Measurements from ENCODE around the gene CD24. TPM values are rescaled to one million over a fixed set of nuclear protein-coding genes. Genes with fewer than 3 reads are reported as not detected.
A peak's percentile ranks its signal among the peaks of the same experiment; 100 is the strongest.
"Not testable (repeated sequence)": the region's sequence is repeated elsewhere in the genome, so short reads cannot be mapped to it uniquely, and the experiment has no call there.

The CD24 gene
- 100 to 1,000 TPM in 1 of 4 donors, 10 to 100 TPM in 1, 1 to 10 TPM in 2; 5.1 to 235 (median 9.4) TPM for total RNA-seq

GRCh38 chr6:106974336-106974998 lies at the start of gene CD24:
Gene CD24 (minus strand): TSS chr6:106974729. CDS start chr6:106974646, 83 bp downstream.
- Histone ChIP-seq H3K9me3 (no peaks in the 10 kb centered on the region), H3K4me3 (peak within 1 kb of the TSS; percentile 49 to 59), H3K27me3 (peaks cover 0 to 3% of the 10 kb centered on the region in 2 donors), H3K36me3 (no peaks in the 10 kb centered on the region), H3K27ac (peak within 1 kb of the TSS in 1 of 2 donors; percentile 52), H3K4me1 (no peaks in the 10 kb centered on the region)
- intact Hi-C loops (cut with DNase I; ENCODE audit: low total_unique reads), result no loop called here
- no peak for DNase-seq
- TF ChIP-seq, protein P1, sequence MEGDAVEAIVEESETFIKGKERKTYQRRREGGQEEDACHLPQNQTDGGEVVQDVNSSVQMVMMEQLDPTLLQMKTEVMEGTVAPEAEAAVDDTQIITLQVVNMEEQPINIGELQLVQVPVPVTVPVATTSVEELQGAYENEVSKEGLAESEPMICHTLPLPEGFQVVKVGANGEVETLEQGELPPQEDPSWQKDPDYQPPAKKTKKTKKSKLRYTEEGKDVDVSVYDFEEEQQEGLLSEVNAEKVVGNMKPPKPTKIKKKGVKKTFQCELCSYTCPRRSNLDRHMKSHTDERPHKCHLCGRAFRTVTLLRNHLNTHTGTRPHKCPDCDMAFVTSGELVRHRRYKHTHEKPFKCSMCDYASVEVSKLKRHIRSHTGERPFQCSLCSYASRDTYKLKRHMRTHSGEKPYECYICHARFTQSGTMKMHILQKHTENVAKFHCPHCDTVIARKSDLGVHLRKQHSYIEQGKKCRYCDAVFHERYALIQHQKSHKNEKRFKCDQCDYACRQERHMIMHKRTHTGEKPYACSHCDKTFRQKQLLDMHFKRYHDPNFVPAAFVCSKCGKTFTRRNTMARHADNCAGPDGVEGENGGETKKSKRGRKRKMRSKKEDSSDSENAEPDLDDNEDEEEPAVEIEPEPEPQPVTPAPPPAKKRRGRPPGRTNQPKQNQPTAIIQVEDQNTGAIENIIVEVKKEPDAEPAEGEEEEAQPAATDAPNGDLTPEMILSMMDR (IDR thresholded peaks at IDR 0.05), result no peak
- TF ChIP-seq POLR2A (IDR thresholded peaks at IDR 0.05), result peak in 1 of 2 donors; percentile 31

DNA sequence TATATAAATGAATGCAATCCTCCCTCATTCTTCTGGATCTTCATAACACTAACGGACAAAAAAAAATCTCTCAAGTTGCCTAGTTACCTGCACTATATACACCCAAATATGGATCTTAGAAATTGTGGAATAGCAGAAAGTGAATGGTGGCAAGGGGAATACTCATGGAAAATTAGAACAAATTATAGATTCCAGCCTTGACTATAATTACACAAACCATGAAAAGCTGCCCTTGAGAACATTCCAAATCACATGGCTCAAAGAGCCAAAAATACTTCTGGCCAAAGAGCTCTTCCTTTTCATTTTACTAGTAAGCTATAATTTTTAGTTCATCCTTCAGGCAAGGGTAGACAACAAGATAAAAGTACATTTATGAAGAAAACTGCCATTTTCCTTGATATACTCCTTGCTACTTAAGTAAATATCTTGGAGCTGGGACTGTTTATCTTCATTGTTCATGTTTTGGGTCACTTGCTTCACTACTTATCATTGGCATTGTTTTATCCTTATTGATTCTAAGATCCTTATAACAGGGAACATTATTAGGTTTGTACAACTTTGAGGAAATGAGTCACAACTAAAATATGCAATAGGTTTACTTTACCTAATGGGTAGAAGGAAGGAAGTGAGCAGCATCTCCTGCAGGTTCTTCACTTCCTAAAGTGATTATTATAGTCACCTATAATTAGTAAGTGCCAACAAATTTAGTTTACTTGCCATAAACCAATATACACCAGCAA lies 47.1 kb upstream of the CD24 start:
- intact Hi-C loops (cut with DNase I; ENCODE audit: low total_unique reads), result no loop called here
- H3K36me3 ChIP-seq, result no peaks in the 10 kb centered on the region
- H3K4me3 ChIP-seq, result no peak overlapping the region
- H3K9me3 ChIP-seq, result no peaks in the 10 kb centered on the region
- TF ChIP-seq, protein P1 (IDR thresholded peaks at IDR 0.05), result no peak
- TF ChIP-seq POLR2A (IDR thresholded peaks at IDR 0.05), result no peak
- no peak overlapping the region for H3K27ac ChIP-seq
- H3K27me3 ChIP-seq, result no peaks in the 10 kb centered on the region
- no peaks in the 10 kb centered on the region for H3K4me1 ChIP-seq
- DNase-seq, result no peak

- no peak for DNase-seq
- no peaks in the 10 kb centered on the region for H3K36me3 ChIP-seq
- TF ChIP-seq POLR2A (IDR thresholded peaks at IDR 0.05), result no peak
- TF ChIP-seq, protein P1 (IDR thresholded peaks at IDR 0.05), result no peak
- intact Hi-C loops (cut with DNase I; ENCODE audit: low total_unique reads), result no loop called here
- H3K9me3 ChIP-seq, result no peaks in the 10 kb centered on the region
- no peak overlapping the region for H3K27ac ChIP-seq
- no peak overlapping the region for H3K4me3 ChIP-seq
- no peaks in the 10 kb centered on the region for H3K27me3 ChIP-seq
- no peaks in the 10 kb centered on the region for H3K4me1 ChIP-seq
Observed at GRCh38 chr6:107020239-107020638, 45.7 kb upstream of the CD24 start.

- H3K36me3 ChIP-seq; H3K27me3 ChIP-seq; H3K27ac ChIP-seq; intact Hi-C loops (cut with DNase I; ENCODE audit: low total_unique reads); DNase-seq; H3K4me1 ChIP-seq; H3K9me3 ChIP-seq; H3K4me3 ChIP-seq: not testable (repeated sequence)
Observed at GRCh38 chr6:107019628-107020027, 45.1 kb upstream of the CD24 start.

DNA sequence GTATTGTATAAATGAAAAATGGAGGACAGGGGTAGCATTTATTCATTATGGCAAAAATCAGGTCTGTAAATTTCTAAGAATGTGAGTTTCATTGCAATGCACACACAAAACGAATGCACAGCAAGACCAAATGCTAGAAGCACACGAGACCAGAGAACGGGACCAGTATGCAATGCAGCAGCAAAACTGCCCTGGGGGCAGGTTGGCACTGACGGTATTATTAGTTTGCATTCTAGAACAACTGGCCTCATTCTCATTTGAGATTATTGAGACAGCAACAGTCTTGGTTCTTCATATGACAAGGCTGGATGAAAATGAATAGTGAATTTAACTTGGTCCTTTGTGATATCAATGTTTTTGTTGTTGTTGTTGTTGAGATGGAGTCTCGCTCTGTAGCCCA lies 44.5 kb upstream of the CD24 start:
- no peak for TF ChIP-seq POLR2A (IDR thresholded peaks at IDR 0.05)
- TF ChIP-seq, protein P1 (IDR thresholded peaks at IDR 0.05), result no peak
- Histone ChIP-seq H3K27ac (no peak overlapping the region), H3K27me3 (no peaks in the 10 kb centered on the region), H3K4me3 (no peak overlapping the region), H3K36me3 (no peaks in the 10 kb centered on the region), H3K4me1 (no peaks in the 10 kb centered on the region), H3K9me3 (no peaks in the 10 kb centered on the region)
- DNase-seq, result no peak
- intact Hi-C loops (cut with DNase I; ENCODE audit: low total_unique reads), result no loop called here

All from uterus (tissue), 4 donors.